ENCODE data around the gene UCHL3. TPM values are rescaled to one million over a fixed set of nuclear protein-coding genes. Genes with fewer than 3 reads are reported as not detected.

Gene UCHL3
- total RNA-seq, 1 experiment from 2014 or later, result 51.7 TPM

GRCh38 chr13:75618308-75618707 is 68.7 kb downstream of the UCHL3 start:
- no peak for DNase-seq (ENCODE audit: extremely low read depth, low read depth)

- no peak for DNase-seq (ENCODE audit: extremely low read depth, low read depth)
Observed at GRCh38 chr13:75620020-75620419, 70.4 kb downstream of the UCHL3 start.

GRCh38 chr13:75621147-75621546 is 71.6 kb downstream of the UCHL3 start:
- DNase-seq (ENCODE audit: extremely low read depth, low read depth), result no peak

- no peak for DNase-seq (ENCODE audit: extremely low read depth, low read depth)
Observed at GRCh38 chr13:75628801-75629200, 79.2 kb downstream of the UCHL3 start.

GRCh38 chr13:75633285-75633684 is 83.7 kb downstream of the UCHL3 start:
- DNase-seq (ENCODE audit: extremely low read depth, low read depth), result no peak

GRCh38 chr13:75635101-75635827 is 85.7 kb downstream of the UCHL3 start:
- no peak for DNase-seq (ENCODE audit: extremely low read depth, low read depth)

GRCh38 chr13:75635828-75636435 is 86.3 kb downstream of the UCHL3 start, which contains the start of gene LMO7:
LMO7 (plus strand) TSS chr13:75636330; CDS start chr13:75636658, 328 bp downstream.
- peak; percentile 8 for DNase-seq (ENCODE audit: extremely low read depth, low read depth)

- no peak for DNase-seq (ENCODE audit: extremely low read depth, low read depth)
Observed at GRCh38 chr13:75636436-75637180, 87.0 kb downstream of the UCHL3 start.

GRCh38 chr13:75637181-75637750 is 87.7 kb downstream of the UCHL3 start:
- no peak for DNase-seq (ENCODE audit: extremely low read depth, low read depth)

- no peak for DNase-seq (ENCODE audit: extremely low read depth, low read depth)
Observed at GRCh38 chr13:75639454-75639853, 89.9 kb downstream of the UCHL3 start.

GRCh38 chr13:75641026-75641425 is 91.4 kb downstream of the UCHL3 start:
- no peak for DNase-seq (ENCODE audit: extremely low read depth, low read depth)

- DNase-seq (ENCODE audit: extremely low read depth, low read depth), result no peak
Observed at GRCh38 chr13:75643182-75643581, 93.6 kb downstream of the UCHL3 start.

- DNase-seq (ENCODE audit: extremely low read depth, low read depth), result no peak
Observed at GRCh38 chr13:75643693-75644092, 94.1 kb downstream of the UCHL3 start.

GRCh38 chr13:75645141-75645540 is 95.5 kb downstream of the UCHL3 start:
- DNase-seq (ENCODE audit: extremely low read depth, low read depth), result no peak

GRCh38 chr13:75647126-75647784 is 97.7 kb downstream of the UCHL3 start:
- DNase-seq (ENCODE audit: extremely low read depth, low read depth), result no peak

GRCh38 chr13:75648446-75648845 is 98.9 kb downstream of the UCHL3 start:
- DNase-seq (ENCODE audit: extremely low read depth, low read depth), result no peak

- no peak for DNase-seq (ENCODE audit: extremely low read depth, low read depth)
Observed at GRCh38 chr13:75651013-75651412, 101.4 kb downstream of the UCHL3 start.

GRCh38 chr13:75652726-75653125 is 103.1 kb downstream of the UCHL3 start:
- no peak for DNase-seq (ENCODE audit: extremely low read depth, low read depth)

All from NCI-H460 (cell line).